Measurements from ENCODE around the gene NTPCR. TPM values are rescaled to one million over a fixed set of nuclear protein-coding genes. Genes with fewer than 3 reads are reported as not detected.

The NTPCR gene
- total and polyA plus RNA-seq, 8 donors = 10.0 to 40.6 (median 20.4) TPM

GRCh38 chr1:233025567-233025966, 75.2 kb downstream of the NTPCR start:
- Histone ChIP-seq H3K27ac (no peak overlapping the region), H3K4me3 (no peak overlapping the region), H3K27me3 (no peaks in the 10 kb centered on the region), H3K36me3 (no peaks in the 10 kb centered on the region), H3K9me3 (no peaks in the 10 kb centered on the region), H3K4me1 (peaks cover 0 to 5% (median 0%) of the 10 kb centered on the region in 3 donors)
- no peak for TF ChIP-seq CTCF (IDR thresholded peaks at IDR 0.05)
- DNase-seq = no peak
- WGBS, 2 donors = 39 to 44% methylated on average over 2 of the region's 2 CpGs
- ATAC-seq = peak in 2 of 4 donors; percentile 30 to 35
- intact Hi-C loops (cut with DNase I) = loop anchor here in 1 of 3 donors (10.0 kb wide), 1 partner anchor 391 kb away; the partner anchor contains the start of gene SIPA1L2
- no peak for FAIRE-seq

- no peak for DNase-seq
- no peak for ATAC-seq
- Histone ChIP-seq H3K27ac (no peak overlapping the region), H3K4me3 (no peak overlapping the region), H3K4me1 (no peaks in the 10 kb centered on the region), H3K36me3 (no peaks in the 10 kb centered on the region), H3K27me3 (no peaks in the 10 kb centered on the region), H3K9me3 (no peaks in the 10 kb centered on the region)
- intact Hi-C loops (cut with DNase I) = loop anchor here in 1 of 3 donors (10.0 kb wide), 1 partner anchor 392 kb away; the partner anchor contains the start of gene SIPA1L2
- TF ChIP-seq CTCF (IDR thresholded peaks at IDR 0.05) = no peak
- 76 to 77% methylated on average over 5 of the region's 5 CpGs for WGBS, 2 donors
- FAIRE-seq = no peak
Observed at GRCh38 chr1:233027046-233027445, 76.6 kb downstream of the NTPCR start.

GRCh38 chr1:233031521-233031920, 81.1 kb downstream of the NTPCR start:
- Histone ChIP-seq H3K27me3 (no peaks in the 10 kb centered on the region), H3K27ac (no peak overlapping the region), H3K36me3 (no peaks in the 10 kb centered on the region), H3K4me1 (peaks cover 0 to 3% (median 0%) of the 10 kb centered on the region in 3 donors), H3K9me3 (no peaks in the 10 kb centered on the region), H3K4me3 (no peak overlapping the region)
- no peak for FAIRE-seq
- intact Hi-C loops (cut with DNase I) = no loop called here
- no peak for DNase-seq
- 80 to 86% methylated on average over 3 of the region's 3 CpGs for WGBS, 2 donors
- TF ChIP-seq CTCF (IDR thresholded peaks at IDR 0.05) = no peak
- ATAC-seq = no peak

GRCh38 chr1:233032916-233033315, 82.5 kb downstream of the NTPCR start:
- no peak for TF ChIP-seq CTCF (IDR thresholded peaks at IDR 0.05)
- DNase-seq (no peak), FAIRE-seq (no peak), ATAC-seq (peak in 1 of 4 donors; percentile 46)
- 56 to 57% methylated on average over 4 of the region's 4 CpGs for WGBS, 2 donors
- no peaks in the 10 kb centered on the region for H3K36me3 ChIP-seq
- intact Hi-C loops (cut with DNase I) = no loop called here
- no peaks in the 10 kb centered on the region for H3K9me3 ChIP-seq
- H3K27me3 ChIP-seq = no peaks in the 10 kb centered on the region
- H3K27ac ChIP-seq = no peak overlapping the region
- H3K4me3 ChIP-seq = no peak overlapping the region
- H3K4me1 ChIP-seq = peaks cover 0 to 3% (median 0%) of the 10 kb centered on the region in 3 donors

GRCh38 chr1:233033361-233033760, 83.0 kb downstream of the NTPCR start:
- FAIRE-seq = no peak
- no peak overlapping the region for H3K27ac ChIP-seq
- no peaks in the 10 kb centered on the region for H3K9me3 ChIP-seq
- H3K36me3 ChIP-seq = no peaks in the 10 kb centered on the region
- ATAC-seq = peak in 2 of 4 donors; percentile 26
- WGBS, 2 donors = 90 to 92% methylated on average over 3 of the region's 3 CpGs
- TF ChIP-seq CTCF (IDR thresholded peaks at IDR 0.05) = no peak
- H3K4me1 ChIP-seq = peaks cover 0 to 3% (median 0%) of the 10 kb centered on the region in 3 donors
- DNase-seq = no peak
- intact Hi-C loops (cut with DNase I) = no loop called here
- H3K4me3 ChIP-seq = no peak overlapping the region
- H3K27me3 ChIP-seq = no peaks in the 10 kb centered on the region

Other genes with a start within 250 kb of the NTPCR start
- gene MAP10, start 145.2 kb upstream of the NTPCR start, total RNA-seq = 1 to 10 TPM; 1.8 to 2.1 (median 1.9) TPM
- 1 to 10 TPM in 1 of 2 donors, under 1 TPM in 1; 0.99 to 2.0 TPM for gene MAP10, start 145.2 kb upstream of the NTPCR start, polyA plus RNA-seq

Measured in pancreas (tissue), 10 donors.